ENCODE results near the gene EFCAB8.

The EFCAB8 gene

DNA sequence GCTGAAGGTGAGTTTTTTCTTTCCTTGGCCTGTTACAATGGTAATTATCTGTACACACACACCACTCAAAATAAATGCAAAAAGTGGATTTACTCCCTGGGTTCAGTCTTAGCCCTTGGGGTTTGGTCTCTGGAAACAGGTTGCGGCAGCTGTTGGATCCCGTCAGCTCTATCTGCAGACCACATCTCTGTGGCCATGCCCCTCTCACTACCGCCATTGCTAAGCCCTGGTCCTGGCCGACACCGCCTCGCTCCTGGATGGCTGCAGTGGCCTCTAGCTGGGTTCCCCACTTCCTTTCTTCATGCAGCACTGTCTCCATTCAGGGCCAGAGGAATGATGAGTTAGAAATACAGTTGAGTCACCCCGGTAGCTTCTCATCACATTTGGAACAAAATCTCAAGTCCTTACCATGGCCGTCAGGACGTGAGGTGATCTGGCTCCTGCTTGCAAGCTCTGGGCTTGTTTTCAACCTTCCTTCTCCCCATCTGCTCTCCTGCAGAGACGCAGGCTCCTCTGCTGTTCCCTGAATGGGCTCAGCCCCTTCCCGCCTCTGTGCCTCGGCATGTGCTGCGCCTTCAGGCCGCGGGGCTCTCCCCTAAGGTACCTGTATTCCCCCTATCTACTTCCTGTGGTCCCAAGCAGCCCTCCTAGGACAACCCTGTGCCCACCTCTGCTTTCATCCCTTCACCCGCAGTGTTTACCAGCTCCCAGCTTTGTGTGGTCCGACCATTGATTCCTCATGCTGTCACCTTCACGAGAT is 38.0 kb downstream of the EFCAB8 start:
- H3K4me1 ChIP-seq (ENCODE audit: control insufficient read depth, insufficient read depth, low read depth, low read length) = peaks cover 13% of the 10 kb centered on the region
- H2BK5ac ChIP-seq (ENCODE audit: low read depth, low read length, poor library complexity, severe bottlenecking) = no peak overlapping the region
- no peak overlapping the region for H4K8ac ChIP-seq (ENCODE audit: low read length)
- H3K4me2 ChIP-seq (ENCODE audit: low read length, poor library complexity, severe bottlenecking) = no peak overlapping the region
- no peak overlapping the region for H2AFZ ChIP-seq (ENCODE audit: low read depth, low read length)
- H3K4ac ChIP-seq (ENCODE audit: low read depth in 1 of 2, low read length in 2 of 2) = no peak overlapping the region
- no peaks in the 10 kb centered on the region for H3K9me3 ChIP-seq (ENCODE audit: control insufficient read depth, low read length)
- no peaks in the 10 kb centered on the region for H3K36me3 ChIP-seq (ENCODE audit: control insufficient read depth in 1 of 2, insufficient read depth in 2 of 2, low read depth in 1 of 2, low read length in 2 of 2)
- DNase-seq = no peak
- H3K27ac ChIP-seq (ENCODE audit: low read length, poor library complexity, severe bottlenecking) = no peak overlapping the region
- no peak overlapping the region for H3K23ac ChIP-seq (ENCODE audit: low read length in 2 of 2)
- H2AK5ac ChIP-seq (ENCODE audit: low read length, severe bottlenecking) = no peak overlapping the region
- H3K9ac ChIP-seq (ENCODE audit: low read length) = no peak overlapping the region
- no peak overlapping the region for H4K91ac ChIP-seq (ENCODE audit: low read length)
- H2BK15ac ChIP-seq (ENCODE audit: low read depth, poor library complexity, severe bottlenecking) = no peak overlapping the region
- no peaks in the 10 kb centered on the region for H3K79me1 ChIP-seq (replicated peaks; ENCODE audit: low read length, poor library complexity, severe bottlenecking)
- H3K4me3 ChIP-seq (ENCODE audit: insufficient read depth in 1 of 2, low read depth in 1 of 2, low read length in 2 of 2) = no peak overlapping the region
- H3K14ac ChIP-seq (ENCODE audit: low read length in 2 of 2) = no peak overlapping the region
- H3K27me3 ChIP-seq (ENCODE audit: control insufficient read depth in 1 of 2, insufficient read depth in 1 of 2, low read length in 2 of 2) = peaks cover 3 to 6% of the 10 kb centered on the region in 2 experiments
- no peak overlapping the region for H2BK12ac ChIP-seq (ENCODE audit: low read length in 2 of 2)
- WGBS = 92% methylated on average over 18 of the region's 18 CpGs
- H2BK120ac ChIP-seq (ENCODE audit: low read depth, low read length) = no peak overlapping the region
- no peak overlapping the region for H3K18ac ChIP-seq (ENCODE audit: low read depth in 1 of 2, low read length in 2 of 2)

DNA sequence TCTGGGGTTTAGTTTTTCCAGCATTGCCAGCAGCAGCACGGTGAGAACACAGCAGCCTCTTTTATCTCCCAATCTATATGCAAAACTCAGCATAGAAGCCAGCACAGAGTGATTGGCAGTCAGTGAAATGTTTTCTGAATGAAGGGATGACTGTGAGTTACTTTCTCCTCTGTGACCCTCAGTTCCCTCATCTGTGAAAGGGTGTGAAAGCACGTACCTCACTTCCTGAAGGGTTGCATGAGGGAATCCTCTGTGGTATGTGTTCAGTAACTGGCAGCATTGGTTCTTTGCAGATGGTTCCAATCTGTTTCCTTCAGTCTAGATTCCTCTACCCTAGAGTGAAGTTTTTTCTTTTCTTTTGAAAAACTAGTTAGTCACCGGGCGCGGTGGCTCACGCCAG is 40.0 kb downstream of the EFCAB8 start:
- H4K8ac ChIP-seq (ENCODE audit: low read length) = no peak overlapping the region
- no peaks in the 10 kb centered on the region for H3K79me1 ChIP-seq (replicated peaks; ENCODE audit: low read length, poor library complexity, severe bottlenecking)
- no peak overlapping the region for H3K4me2 ChIP-seq (ENCODE audit: low read length, poor library complexity, severe bottlenecking)
- no peak overlapping the region for H3K9ac ChIP-seq (ENCODE audit: low read length)
- H3K36me3 ChIP-seq (ENCODE audit: control insufficient read depth in 1 of 2, insufficient read depth in 2 of 2, low read depth in 1 of 2, low read length in 2 of 2) = no peaks in the 10 kb centered on the region
- no peak overlapping the region for H2BK5ac ChIP-seq (ENCODE audit: low read depth, low read length, poor library complexity, severe bottlenecking)
- H3K4me3 ChIP-seq (ENCODE audit: insufficient read depth in 1 of 2, low read depth in 1 of 2, low read length in 2 of 2) = no peak overlapping the region
- no peak overlapping the region for H2AFZ ChIP-seq (ENCODE audit: low read depth, low read length)
- H2BK120ac ChIP-seq (ENCODE audit: low read depth, low read length) = no peak overlapping the region
- H3K9me3 ChIP-seq (ENCODE audit: control insufficient read depth, low read length) = no peaks in the 10 kb centered on the region
- H2BK15ac ChIP-seq (ENCODE audit: low read depth, poor library complexity, severe bottlenecking) = no peak overlapping the region
- H3K14ac ChIP-seq (ENCODE audit: low read length in 2 of 2) = no peak overlapping the region
- 67% methylated on average over 4 of the region's 6 CpGs for WGBS
- H3K27ac ChIP-seq (ENCODE audit: low read length, poor library complexity, severe bottlenecking) = no peak overlapping the region
- H2BK12ac ChIP-seq (ENCODE audit: low read length in 2 of 2) = no peak overlapping the region
- H3K4ac ChIP-seq (ENCODE audit: low read depth in 1 of 2, low read length in 2 of 2) = no peak overlapping the region
- H3K27me3 ChIP-seq (ENCODE audit: control insufficient read depth in 1 of 2, insufficient read depth in 1 of 2, low read length in 2 of 2) = peaks cover 3 to 11% of the 10 kb centered on the region in 2 experiments
- H3K18ac ChIP-seq (ENCODE audit: low read depth in 1 of 2, low read length in 2 of 2) = no peak overlapping the region
- no peak overlapping the region for H2AK5ac ChIP-seq (ENCODE audit: low read length, severe bottlenecking)
- no peak overlapping the region for H3K23ac ChIP-seq (ENCODE audit: low read length in 2 of 2)
- H3K4me1 ChIP-seq (ENCODE audit: control insufficient read depth, insufficient read depth, low read depth, low read length) = peaks cover 8% of the 10 kb centered on the region
- peak; percentile 3 for DNase-seq
- no peak overlapping the region for H4K91ac ChIP-seq (ENCODE audit: low read length)

DNA sequence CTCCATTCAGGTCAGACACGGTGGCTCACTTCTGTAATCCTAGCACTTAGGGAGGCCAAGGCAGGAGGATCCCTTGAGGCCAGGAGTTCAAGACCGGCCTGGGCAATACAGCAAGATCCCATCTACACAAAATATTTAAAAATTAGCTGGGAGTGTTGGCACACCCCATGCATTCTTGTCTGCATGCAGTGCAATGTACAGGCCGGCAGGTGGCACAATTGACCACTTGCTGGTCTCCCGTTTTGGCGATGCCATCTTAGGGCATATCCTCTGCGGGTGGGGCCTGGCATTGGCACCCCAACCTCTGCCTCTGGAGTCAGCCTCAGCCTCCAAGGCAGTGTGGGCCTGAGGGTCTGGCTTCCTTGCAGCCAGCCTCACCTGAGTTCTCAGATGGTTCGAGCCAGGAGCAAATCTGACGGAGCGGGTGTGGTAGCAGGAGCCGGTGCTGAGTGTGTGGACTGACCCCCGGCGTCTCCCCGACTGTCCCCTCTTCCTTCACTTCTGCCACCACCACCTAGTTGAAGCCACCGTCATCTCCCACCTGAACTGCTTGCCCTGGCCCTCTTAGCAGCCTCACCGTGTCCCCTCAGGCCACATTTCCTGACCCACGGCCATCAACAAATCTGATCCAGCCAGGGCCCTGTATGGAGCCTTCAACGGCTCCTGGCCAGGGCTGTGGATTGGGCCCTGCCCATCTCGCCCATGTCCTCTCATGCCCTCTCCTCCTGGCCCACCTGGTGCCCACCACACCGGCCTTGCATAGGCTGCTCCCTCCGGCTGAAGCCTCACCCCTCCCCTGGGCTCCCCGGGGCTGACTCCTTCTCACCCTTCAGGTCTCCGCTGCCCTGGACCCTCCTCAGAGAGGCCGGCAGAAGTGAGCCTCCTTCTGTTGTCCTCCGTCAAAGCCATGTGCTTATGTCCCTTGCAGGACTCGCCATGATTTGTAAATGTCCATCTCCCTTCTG is 44.0 kb downstream of the EFCAB8 start:
- Histone ChIP-seq H2BK12ac (ENCODE audit: low read length in 2 of 2) (no peak overlapping the region), H2BK15ac (ENCODE audit: low read depth, poor library complexity, severe bottlenecking) (no peak overlapping the region), H3K36me3 (ENCODE audit: control insufficient read depth in 1 of 2, insufficient read depth in 2 of 2, low read depth in 1 of 2, low read length in 2 of 2) (no peaks in the 10 kb centered on the region), H4K8ac (ENCODE audit: low read length) (no peak overlapping the region), H2BK5ac (ENCODE audit: low read depth, low read length, poor library complexity, severe bottlenecking) (no peak overlapping the region), H3K27me3 (ENCODE audit: control insufficient read depth in 1 of 2, insufficient read depth in 1 of 2, low read length in 2 of 2) (peaks cover 14 to 24% of the 10 kb centered on the region in 2 experiments), H3K14ac (ENCODE audit: low read length in 2 of 2) (no peak overlapping the region), H3K9ac (ENCODE audit: low read length) (no peak overlapping the region), H3K9me3 (ENCODE audit: control insufficient read depth, low read length) (no peaks in the 10 kb centered on the region), H2AK5ac (ENCODE audit: low read length, severe bottlenecking) (no peak overlapping the region), H3K4ac (ENCODE audit: low read depth in 1 of 2, low read length in 2 of 2) (no peak overlapping the region), H3K79me1 (replicated peaks; ENCODE audit: low read length, poor library complexity, severe bottlenecking) (no peaks in the 10 kb centered on the region), H3K4me1 (ENCODE audit: control insufficient read depth, insufficient read depth, low read depth, low read length) (peaks cover 2% of the 10 kb centered on the region), H3K4me2 (ENCODE audit: low read length, poor library complexity, severe bottlenecking) (no peak overlapping the region), H2BK120ac (ENCODE audit: low read depth, low read length) (no peak overlapping the region), H3K4me3 (ENCODE audit: insufficient read depth in 1 of 2, low read depth in 1 of 2, low read length in 2 of 2) (no peak overlapping the region), H3K18ac (ENCODE audit: low read depth in 1 of 2, low read length in 2 of 2) (no peak overlapping the region), H3K23ac (ENCODE audit: low read length in 2 of 2) (no peak overlapping the region), H2AFZ (ENCODE audit: low read depth, low read length) (no peak overlapping the region), H3K27ac (ENCODE audit: low read length, poor library complexity, severe bottlenecking) (no peak overlapping the region), H4K91ac (ENCODE audit: low read length) (peak overlapping the region; percentile 22)
- 67% methylated on average over 25 of the region's 25 CpGs for WGBS
- DNase-seq = peak; percentile 36

DNA sequence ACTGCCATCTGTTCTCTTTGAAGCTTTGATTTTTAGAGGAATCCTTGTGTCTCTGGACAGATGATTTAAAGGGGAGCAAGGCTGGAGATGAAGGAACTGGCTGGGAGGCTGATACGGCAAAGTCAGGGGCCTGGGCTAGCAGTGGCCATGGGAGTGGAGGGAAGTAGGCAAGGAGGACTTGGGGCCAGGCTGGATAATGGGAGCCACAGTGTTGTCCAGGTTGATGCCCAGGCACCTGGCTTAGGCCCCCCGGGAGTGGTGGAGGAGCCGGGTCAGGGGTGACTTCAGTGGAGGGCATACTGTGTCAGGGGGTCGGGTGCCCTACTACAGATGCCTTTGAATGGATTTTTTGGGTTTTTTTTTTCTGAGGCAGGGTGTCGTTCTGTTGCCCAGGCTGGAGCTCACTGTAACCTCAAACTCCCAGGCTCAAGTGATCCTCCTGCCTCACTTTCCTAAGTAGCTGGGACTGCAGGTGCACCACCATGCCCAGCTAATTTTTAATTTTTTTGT is 45.0 kb downstream of the EFCAB8 start:
- H2BK12ac ChIP-seq (ENCODE audit: low read length in 2 of 2) = no peak overlapping the region
- no peak overlapping the region for H3K23ac ChIP-seq (ENCODE audit: low read length in 2 of 2)
- H3K4ac ChIP-seq (ENCODE audit: low read depth in 1 of 2, low read length in 2 of 2) = no peak overlapping the region
- H2BK5ac ChIP-seq (ENCODE audit: low read depth, low read length, poor library complexity, severe bottlenecking) = no peak overlapping the region
- H3K4me2 ChIP-seq (ENCODE audit: low read length, poor library complexity, severe bottlenecking) = no peak overlapping the region
- no peaks in the 10 kb centered on the region for H3K36me3 ChIP-seq (ENCODE audit: control insufficient read depth in 1 of 2, insufficient read depth in 2 of 2, low read depth in 1 of 2, low read length in 2 of 2)
- no peaks in the 10 kb centered on the region for H3K9me3 ChIP-seq (ENCODE audit: control insufficient read depth, low read length)
- 91% methylated on average over 4 of the region's 5 CpGs for WGBS
- no peak overlapping the region for H4K91ac ChIP-seq (ENCODE audit: low read length)
- H3K9ac ChIP-seq (ENCODE audit: low read length) = no peak overlapping the region
- H3K27ac ChIP-seq (ENCODE audit: low read length, poor library complexity, severe bottlenecking) = no peak overlapping the region
- H2AFZ ChIP-seq (ENCODE audit: low read depth, low read length) = no peak overlapping the region
- no peak overlapping the region for H3K4me3 ChIP-seq (ENCODE audit: insufficient read depth in 1 of 2, low read depth in 1 of 2, low read length in 2 of 2)
- H2BK15ac ChIP-seq (ENCODE audit: low read depth, poor library complexity, severe bottlenecking) = no peak overlapping the region
- no peaks in the 10 kb centered on the region for H3K4me1 ChIP-seq (ENCODE audit: control insufficient read depth, insufficient read depth, low read depth, low read length)
- H2AK5ac ChIP-seq (ENCODE audit: low read length, severe bottlenecking) = no peak overlapping the region
- DNase-seq = no peak
- no peak overlapping the region for H4K8ac ChIP-seq (ENCODE audit: low read length)
- no peak overlapping the region for H3K14ac ChIP-seq (ENCODE audit: low read length in 2 of 2)
- no peak overlapping the region for H2BK120ac ChIP-seq (ENCODE audit: low read depth, low read length)
- no peak overlapping the region for H3K18ac ChIP-seq (ENCODE audit: low read depth in 1 of 2, low read length in 2 of 2)
- H3K79me1 ChIP-seq (replicated peaks; ENCODE audit: low read length, poor library complexity, severe bottlenecking) = no peaks in the 10 kb centered on the region
- peaks cover 12 to 32% of the 10 kb centered on the region in 2 experiments for H3K27me3 ChIP-seq (ENCODE audit: control insufficient read depth in 1 of 2, insufficient read depth in 1 of 2, low read length in 2 of 2)
